Measurements from ENCODE around the gene CIAO1. TPM values are rescaled to one million over a fixed set of nuclear protein-coding genes. Genes with fewer than 3 reads are reported as not detected.

Gene CIAO1
- total and polyA plus RNA-seq, 2 of the 13 experiments (the other 11 are each of a cell fraction or from before 2014, with no cell fraction given) = 99.3 to 120 TPM

DNA sequence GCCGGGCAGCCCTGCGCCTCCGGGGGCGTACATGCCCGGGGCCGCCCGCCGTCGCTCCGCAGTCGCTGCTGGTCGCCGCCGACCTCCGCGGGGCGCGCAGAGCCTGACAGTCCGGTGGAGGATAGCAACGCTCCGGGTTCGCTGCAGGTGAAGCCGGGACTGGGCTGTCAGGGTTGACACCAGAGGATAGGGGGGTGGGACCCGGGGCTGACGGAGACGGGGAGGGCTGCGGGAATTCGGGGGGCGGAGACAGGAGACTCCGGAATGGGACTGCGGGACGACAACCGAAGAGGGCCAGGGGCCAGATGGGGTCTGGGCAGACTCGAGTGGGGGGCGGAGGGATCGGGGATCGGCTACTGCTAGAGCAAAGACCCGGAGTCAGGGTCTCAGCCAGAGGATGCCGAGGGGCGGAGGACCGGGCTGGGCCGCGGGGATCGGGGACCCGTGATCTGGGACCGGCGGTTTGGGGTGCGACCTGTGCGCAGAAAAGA is 631 bp upstream of the CIAO1 start (continued):
- TF ChIP-seq ZBTB40 (IDR thresholded peaks at IDR 0.05) = no peak
- no peak for TF ChIP-seq ZBTB40 (CRISPR knock-in tag; IDR thresholded peaks at IDR 0.05)
- peak; percentile 10; the same call in 1 of the 2 replicates for TF ChIP-seq SAFB2 (CRISPR knock-in tag; IDR thresholded peaks at IDR 0.05; ENCODE audit: borderline replicate concordance, low read depth)
- TF ChIP-seq ZNF451 (CRISPR knock-in tag; IDR thresholded peaks at IDR 0.05) = peak; percentile 70
- no peak for TF ChIP-seq THAP11 (CRISPR knock-in tag; IDR thresholded peaks at IDR 0.05)
- TF ChIP-seq KIAA2018 (CRISPR knock-in tag; IDR thresholded peaks at IDR 0.05; ENCODE audit: borderline replicate concordance) = no peak
- peak; percentile 15 for TF ChIP-seq MED8 (CRISPR knock-in tag; IDR thresholded peaks at IDR 0.05; ENCODE audit: insufficient replicate concordance)
- TF ChIP-seq ZNF616 (CRISPR knock-in tag; IDR thresholded peaks at IDR 0.05; ENCODE audit: low read depth) = peak; percentile 36; the same call in 1 of the 2 replicates
- TF ChIP-seq ZNF20 (CRISPR knock-in tag; IDR thresholded peaks at IDR 0.05) = 0 out of 2 replicates have a peak, but pooled peaks have one; percentile 29
- no peak for TF ChIP-seq TCF7 (IDR thresholded peaks at IDR 0.05; ENCODE audit: low read depth)

Data from HepG2 (cell line).